ENCODE measurements around the gene ZNF674. TPM values are rescaled to one million over a fixed set of nuclear protein-coding genes. Genes with fewer than 3 reads are reported as not detected.
A peak's percentile ranks its signal among the peaks of the same experiment; 100 is the strongest.

Gene ZNF674
- total and polyA plus RNA-seq, 10 of the 15 experiments (the other 5 are each of a cell fraction or from before 2014, with no cell fraction given): 1.0 to 3.7 (median 1.8) TPM

GRCh38 chrX:46588263-46588662 lies 43.0 kb upstream of the ZNF674 start:
- no peaks in the 10 kb centered on the region; the same call in 2 of the 3 replicates for H3K9me3 ChIP-seq (replicated peaks; ENCODE audit: control insufficient read depth, insufficient read depth, low read length)
- in situ Hi-C loops (cut with MboI): no loop called here
- H3K4me1 ChIP-seq (ENCODE audit: control insufficient read depth, insufficient read depth, low read length): peaks cover 21% of the 10 kb centered on the region
- TF ChIP-seq ZBTB11 (CRISPR knock-in tag; IDR thresholded peaks at IDR 0.05) (no peak), ZSCAN29 (IDR thresholded peaks at IDR 0.05) (no peak), PAX5 (IDR thresholded peaks at IDR 0.05; ENCODE audit: borderline replicate concordance, low read depth, low read length) (no peak), SIN3A (IDR thresholded peaks at IDR 0.05; ENCODE audit: low read depth, low read length) (no peak), CHD2 (IDR thresholded peaks at IDR 0.05; ENCODE audit: borderline replicate concordance, low read depth, low read length) (no peak), STAT3 (IDR thresholded peaks at IDR 0.05; ENCODE audit: low read depth, low read length) (no peak), IRF4 (IDR thresholded peaks at IDR 0.05; ENCODE audit: low read depth, low read length) (no peak), SP1 (IDR thresholded peaks at IDR 0.05; ENCODE audit: low read depth, low read length) (no peak), NFYB (IDR thresholded peaks at IDR 0.05; ENCODE audit: insufficient read depth, low read depth, low read length) (no peak), ATF7 (IDR thresholded peaks at IDR 0.05; ENCODE audit: low read depth) (no peak), MYB (IDR thresholded peaks at IDR 0.05; ENCODE audit: borderline replicate concordance, low read depth, low read length) (no peak), RAD51 (IDR thresholded peaks at IDR 0.05) (no peak)
- TF ChIP-seq, protein P1, sequence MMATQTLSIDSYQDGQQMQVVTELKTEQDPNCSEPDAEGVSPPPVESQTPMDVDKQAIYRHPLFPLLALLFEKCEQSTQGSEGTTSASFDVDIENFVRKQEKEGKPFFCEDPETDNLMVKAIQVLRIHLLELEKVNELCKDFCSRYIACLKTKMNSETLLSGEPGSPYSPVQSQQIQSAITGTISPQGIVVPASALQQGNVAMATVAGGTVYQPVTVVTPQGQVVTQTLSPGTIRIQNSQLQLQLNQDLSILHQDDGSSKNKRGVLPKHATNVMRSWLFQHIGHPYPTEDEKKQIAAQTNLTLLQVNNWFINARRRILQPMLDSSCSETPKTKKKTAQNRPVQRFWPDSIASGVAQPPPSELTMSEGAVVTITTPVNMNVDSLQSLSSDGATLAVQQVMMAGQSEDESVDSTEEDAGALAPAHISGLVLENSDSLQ (IDR thresholded peaks at IDR 0.05): no peak
- H3K27me3 ChIP-seq (replicated peaks in 1 of 2; ENCODE audit: control insufficient read depth in 2 of 2, insufficient read depth in 2 of 2, low read length in 1 of 2): no peaks in the 10 kb centered on the region
- ChIA-PET CTCF (interaction anchor here (1.1 to 3.4 kb wide), 4 partner anchors 11 to 162 kb away, joined by 3 to 19 read pairs (median 8); no protein-coding TSS in a partner anchor), RAD21 (ENCODE audit: unreplicated experiment) (interaction anchor here (0.8 to 3.6 kb wide), 5 partner anchors 11 to 206 kb away, joined by 3 to 22 read pairs (median 3); no protein-coding TSS in a partner anchor), POLR2A (interaction anchor here (0.7 to 2.1 kb wide), 4 partner anchors 10 to 55 kb away, joined by 3 to 8 read pairs (median 5); no protein-coding TSS in a partner anchor), SMC1A (ENCODE audit: uncharacterized antibody, unreplicated experiment) (interaction anchor here (1.2 to 3.2 kb wide), 8 partner anchors 9 to 49 kb away, joined by 3 to 16 read pairs (median 10); no protein-coding TSS in a partner anchor)
- FAIRE-seq (no peak), ATAC-seq (peak; percentile 22; the same call in 1 of the 3 replicates), DNase-seq (ENCODE audit: low read depth, low spot score) (no peak)
- 44% methylated on average over 4 of the region's 4 CpGs for WGBS (ENCODE audit: insufficient coverage, insufficient replicate concordance, low lambda C conversion rate, missing lambda C conversion rate)
- no peak overlapping the region for H3K9ac ChIP-seq (ENCODE audit: control insufficient read depth, insufficient read depth, low read length)
- H3K36me3 ChIP-seq (ENCODE audit: control insufficient read depth in 2 of 2, insufficient read depth in 2 of 2, low read length in 1 of 2): no peaks in the 10 kb centered on the region; a peak in 1 of 4 replicates
- intact Hi-C loops (cut with micrococcal nuclease; ENCODE audit: unreplicated experiment): no loop called here
- H4K20me1 ChIP-seq (ENCODE audit: control insufficient read depth, insufficient read depth): no peaks in the 10 kb centered on the region; the same call in 1 of the 2 replicates
- peaks cover 14% of the 10 kb centered on the region for H3K79me2 ChIP-seq (ENCODE audit: control insufficient read depth, insufficient read depth, low read length)
- BruUV-seq (replicated peaks): no TSS peak
- H3K4me2 ChIP-seq (ENCODE audit: control insufficient read depth, insufficient read depth): peak overlapping the region; percentile 62
- no peak overlapping the region; the same call in 1 of the 2 replicates for H2AFZ ChIP-seq (ENCODE audit: control insufficient read depth, low read depth, low read length)
- H3K4me3 ChIP-seq: no peak overlapping the region
- H3K27ac ChIP-seq (ENCODE audit: control insufficient read depth, insufficient read depth): peak overlapping the region; percentile 41

All from GM12878 (cell line).